ENCODE measurements around the gene ZFAND6. TPM values are rescaled to one million over a fixed set of nuclear protein-coding genes. Genes with fewer than 3 reads are reported as not detected.
"Not testable (repeated sequence)": the region's sequence is repeated elsewhere in the genome, so short reads cannot be mapped to it uniquely, and the experiment has no call there.

Gene ZFAND6
- total RNA-seq, 1 experiment from 2014 or later = 41.4 TPM

DNA sequence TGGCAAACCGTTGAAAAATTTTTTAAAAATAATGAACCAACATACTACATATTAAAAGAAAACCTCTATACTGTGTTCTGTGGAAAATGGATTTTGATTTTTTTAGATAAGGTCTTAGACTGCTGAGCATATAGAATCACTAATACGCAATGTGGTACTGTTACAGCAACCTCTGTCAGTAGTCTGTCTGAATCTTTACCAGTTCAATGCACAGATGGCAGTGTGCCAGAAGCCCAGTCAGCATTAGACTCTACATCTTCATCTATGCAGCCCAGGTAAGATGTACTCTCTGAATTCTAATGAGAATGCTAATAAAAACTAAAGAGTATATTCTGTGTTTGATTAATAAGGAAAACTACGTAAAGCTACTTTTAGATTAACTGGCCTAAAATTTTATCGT is 62.1 kb downstream of the ZFAND6 start:
- TF ChIP-seq EZH2 (IDR thresholded peaks at IDR 0.05; ENCODE audit: borderline replicate concordance, low read depth, low read length, poor library complexity, severe bottlenecking) = no peak
- TF ChIP-seq CTCF (conservative IDR thresholded peaks at IDR 0.05; ENCODE audit: low read depth, low read length) = no peak
- CTCF ChIA-PET = no interaction called here
- Histone ChIP-seq H3K27me3 (replicated peaks; ENCODE audit: insufficient read depth, low read depth, low read length, poor library complexity) (no peaks in the 10 kb centered on the region), H3K4me3 (ENCODE audit: low read depth, low read length, poor library complexity, severe bottlenecking) (no peak overlapping the region), H3K9me3 (ENCODE audit: low read depth, low read length, poor library complexity, severe bottlenecking) (no peaks in the 10 kb centered on the region), H3K4me1 (ENCODE audit: insufficient read depth, low read length, poor library complexity, severe bottlenecking) (peaks cover 3% of the 10 kb centered on the region), H3K27ac (ENCODE audit: low read depth, low read length, poor library complexity, severe bottlenecking) (no peak overlapping the region), H3K36me3 (ENCODE audit: insufficient read depth, low read length, poor library complexity, severe bottlenecking) (no peaks in the 10 kb centered on the region)
- BruUV-seq (replicated peaks) = no TSS peak
- POLR2A ChIA-PET (ENCODE audit: low non-redundant PET) = no interaction called here
- DNase-seq (ENCODE audit: low spot score) = peak; percentile 7
- intact Hi-C loops (cut with micrococcal nuclease; ENCODE audit: unreplicated experiment) = no loop called here

GRCh38 chr15:80123034-80123433 is 63.6 kb downstream of the ZFAND6 start:
- BruUV-seq (replicated peaks) = no TSS peak
- ChIA-PET POLR2A (ENCODE audit: low non-redundant PET) (no interaction called here), CTCF (no interaction called here)
- peaks cover 3% of the 10 kb centered on the region for H3K4me1 ChIP-seq (ENCODE audit: insufficient read depth, low read length, poor library complexity, severe bottlenecking)
- H3K27ac ChIP-seq (ENCODE audit: low read depth, low read length, poor library complexity, severe bottlenecking) = no peak overlapping the region
- TF ChIP-seq CTCF (conservative IDR thresholded peaks at IDR 0.05; ENCODE audit: low read depth, low read length) = no peak
- no peak for TF ChIP-seq EZH2 (IDR thresholded peaks at IDR 0.05; ENCODE audit: borderline replicate concordance, low read depth, low read length, poor library complexity, severe bottlenecking)
- intact Hi-C loops (cut with micrococcal nuclease; ENCODE audit: unreplicated experiment) = no loop called here
- DNase-seq (ENCODE audit: low spot score) = no peak
- H3K27me3 ChIP-seq (replicated peaks; ENCODE audit: insufficient read depth, low read depth, low read length, poor library complexity) = no peaks in the 10 kb centered on the region
- no peaks in the 10 kb centered on the region for H3K36me3 ChIP-seq (ENCODE audit: insufficient read depth, low read length, poor library complexity, severe bottlenecking)
- no peak overlapping the region for H3K4me3 ChIP-seq (ENCODE audit: low read depth, low read length, poor library complexity, severe bottlenecking)
- H3K9me3 ChIP-seq (ENCODE audit: low read depth, low read length, poor library complexity, severe bottlenecking) = no peaks in the 10 kb centered on the region

DNA sequence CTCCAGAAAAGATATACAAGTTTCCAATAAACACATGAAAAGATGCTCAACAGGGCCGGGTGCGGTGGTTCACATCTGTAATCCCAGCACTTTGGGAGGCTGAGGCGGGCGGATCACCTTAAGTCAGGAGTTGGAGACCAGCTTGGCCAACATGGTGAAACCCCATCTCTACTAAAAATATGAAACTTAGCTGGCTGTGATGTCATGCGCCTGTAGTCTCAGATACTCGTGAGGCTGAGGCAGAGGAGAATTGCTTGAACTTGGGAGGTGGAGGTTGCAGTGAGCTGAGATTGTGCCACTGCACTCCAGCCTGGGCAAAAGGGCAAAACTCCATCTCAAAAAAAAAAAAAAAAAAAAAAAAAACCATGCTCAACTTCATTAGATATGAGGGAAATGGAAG is 67.8 kb downstream of the ZFAND6 start:
- H3K4me3 ChIP-seq (ENCODE audit: low read depth, low read length, poor library complexity, severe bottlenecking); H3K4me1 ChIP-seq (ENCODE audit: insufficient read depth, low read length, poor library complexity, severe bottlenecking); CTCF ChIA-PET; H3K27me3 ChIP-seq (replicated peaks; ENCODE audit: insufficient read depth, low read depth, low read length, poor library complexity); H3K27ac ChIP-seq (ENCODE audit: low read depth, low read length, poor library complexity, severe bottlenecking); H3K9me3 ChIP-seq (ENCODE audit: low read depth, low read length, poor library complexity, severe bottlenecking); POLR2A ChIA-PET (ENCODE audit: low non-redundant PET); intact Hi-C loops (cut with micrococcal nuclease; ENCODE audit: unreplicated experiment); H3K36me3 ChIP-seq (ENCODE audit: insufficient read depth, low read length, poor library complexity, severe bottlenecking); BruUV-seq (replicated peaks); DNase-seq (ENCODE audit: low spot score): not testable (repeated sequence)

DNA sequence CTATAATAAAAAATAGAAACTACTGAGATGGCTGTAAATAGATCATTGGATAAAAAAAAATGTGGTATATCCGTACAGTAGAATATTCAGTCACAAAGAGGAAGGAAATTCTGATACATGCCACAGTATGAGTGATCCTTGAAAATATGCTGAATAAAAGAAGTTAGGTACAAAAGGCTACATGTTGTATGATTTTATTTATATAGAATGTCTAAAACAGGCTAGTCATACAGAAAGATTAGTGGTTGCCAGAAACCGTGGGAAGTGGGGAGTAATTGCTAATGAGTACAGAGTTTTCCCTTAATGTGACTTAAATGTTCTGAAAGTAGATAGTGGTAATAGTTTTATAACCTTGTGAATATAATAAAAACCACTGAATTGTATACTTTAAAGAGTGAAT is 68.4 kb downstream of the ZFAND6 start:
- Histone ChIP-seq H3K4me1 (ENCODE audit: insufficient read depth, low read length, poor library complexity, severe bottlenecking) (no peaks in the 10 kb centered on the region), H3K4me3 (ENCODE audit: low read depth, low read length, poor library complexity, severe bottlenecking) (no peak overlapping the region), H3K27me3 (replicated peaks; ENCODE audit: insufficient read depth, low read depth, low read length, poor library complexity) (no peaks in the 10 kb centered on the region), H3K27ac (ENCODE audit: low read depth, low read length, poor library complexity, severe bottlenecking) (no peak overlapping the region), H3K9me3 (ENCODE audit: low read depth, low read length, poor library complexity, severe bottlenecking) (no peaks in the 10 kb centered on the region), H3K36me3 (ENCODE audit: insufficient read depth, low read length, poor library complexity, severe bottlenecking) (no peaks in the 10 kb centered on the region)
- no peak for DNase-seq (ENCODE audit: low spot score)
- POLR2A ChIA-PET (ENCODE audit: low non-redundant PET) = no interaction called here
- CTCF ChIA-PET = no interaction called here
- no TSS peak for BruUV-seq (replicated peaks)
- TF ChIP-seq EZH2 (IDR thresholded peaks at IDR 0.05; ENCODE audit: borderline replicate concordance, low read depth, low read length, poor library complexity, severe bottlenecking) (no peak), CTCF (conservative IDR thresholded peaks at IDR 0.05; ENCODE audit: low read depth, low read length) (no peak)
- intact Hi-C loops (cut with micrococcal nuclease; ENCODE audit: unreplicated experiment) = no loop called here

Data from A673 (cell line).